Measurements from ENCODE around the gene ING2.

ING2 gene

DNA sequence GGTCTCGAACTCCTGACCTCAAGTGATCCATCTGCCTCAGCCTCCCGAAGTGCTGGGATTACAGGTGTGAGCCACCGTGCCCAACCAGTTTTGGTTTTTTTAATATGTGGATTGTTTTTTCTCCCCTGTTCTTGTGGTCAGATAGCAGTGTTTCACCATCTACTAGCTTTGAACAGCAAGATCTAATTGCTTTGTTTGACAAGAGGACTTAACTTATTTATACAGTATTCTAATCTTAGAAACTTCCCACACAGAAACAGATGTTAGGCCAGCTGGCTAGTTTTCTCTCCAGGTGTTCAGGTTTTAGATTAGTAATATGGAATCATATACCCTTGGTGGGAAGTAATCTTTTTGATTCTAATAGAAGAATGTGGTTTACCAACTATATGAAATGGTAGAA, 12.9 kb downstream of the ING2 start (continued):
- no peak for TF ChIP-seq ZFP3 (tag by site-specific recombination; IDR thresholded peaks at IDR 0.05; ENCODE audit: low read depth)
- TF ChIP-seq ZNF24 (tag by site-specific recombination; IDR thresholded peaks at IDR 0.05) = no peak
- TF ChIP-seq, protein P1, sequence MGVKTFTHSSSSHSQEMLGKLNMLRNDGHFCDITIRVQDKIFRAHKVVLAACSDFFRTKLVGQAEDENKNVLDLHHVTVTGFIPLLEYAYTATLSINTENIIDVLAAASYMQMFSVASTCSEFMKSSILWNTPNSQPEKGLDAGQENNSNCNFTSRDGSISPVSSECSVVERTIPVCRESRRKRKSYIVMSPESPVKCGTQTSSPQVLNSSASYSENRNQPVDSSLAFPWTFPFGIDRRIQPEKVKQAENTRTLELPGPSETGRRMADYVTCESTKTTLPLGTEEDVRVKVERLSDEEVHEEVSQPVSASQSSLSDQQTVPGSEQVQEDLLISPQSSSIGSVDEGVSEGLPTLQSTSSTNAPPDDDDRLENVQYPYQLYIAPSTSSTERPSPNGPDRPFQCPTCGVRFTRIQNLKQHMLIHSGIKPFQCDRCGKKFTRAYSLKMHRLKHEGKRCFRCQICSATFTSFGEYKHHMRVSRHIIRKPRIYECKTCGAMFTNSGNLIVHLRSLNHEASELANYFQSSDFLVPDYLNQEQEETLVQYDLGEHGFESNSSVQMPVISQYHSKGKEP (tag by site-specific recombination; IDR thresholded peaks at IDR 0.05) = no peak
- no peak for TF ChIP-seq ZNF121 (tag by site-specific recombination; IDR thresholded peaks at IDR 0.05)
- no peak for TF ChIP-seq ZSCAN23 (tag by site-specific recombination; IDR thresholded peaks at IDR 0.05)
- TF ChIP-seq ZNF768 (tag by site-specific recombination; IDR thresholded peaks at IDR 0.05) = no peak

DNA sequence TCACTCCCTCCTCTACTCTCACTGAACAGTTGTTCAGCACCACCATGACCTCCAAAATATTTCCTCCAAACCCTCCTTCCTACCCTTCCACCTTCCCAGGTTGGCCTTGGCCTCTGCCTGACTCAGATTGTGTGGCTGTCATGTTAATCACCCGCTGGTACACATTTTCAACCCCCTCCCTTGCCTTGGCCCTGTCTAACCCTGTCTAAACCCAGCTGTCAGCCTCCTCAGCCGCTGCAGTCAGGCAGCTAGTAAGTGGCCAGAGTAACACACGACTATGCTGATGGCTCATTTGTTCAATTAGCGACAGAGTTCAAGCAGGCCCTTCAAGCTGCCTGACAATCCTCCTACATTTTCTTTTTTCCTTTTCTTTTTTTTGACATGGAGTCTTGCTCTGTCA, 18.0 kb downstream of the ING2 start:
- TF ChIP-seq ZBTB21 (tag by site-specific recombination; IDR thresholded peaks at IDR 0.05) (no peak), ZNF529 (tag by site-specific recombination; IDR thresholded peaks at IDR 0.05; ENCODE audit: insufficient replicate concordance) (no peak), BCL11A (tag by site-specific recombination; IDR thresholded peaks at IDR 0.05; ENCODE audit: low read depth) (no peak), ZNF561 (tag by site-specific recombination; IDR thresholded peaks at IDR 0.05; ENCODE audit: borderline replicate concordance) (no peak), ZNF311 (tag by site-specific recombination; IDR thresholded peaks at IDR 0.05; ENCODE audit: borderline replicate concordance) (no peak), ZNF768 (tag by site-specific recombination; IDR thresholded peaks at IDR 0.05) (no peak), ZNF777 (tag by site-specific recombination; IDR thresholded peaks at IDR 0.05; ENCODE audit: borderline replicate concordance) (no peak), ZFP3 (tag by site-specific recombination; IDR thresholded peaks at IDR 0.05; ENCODE audit: low read depth) (no peak), SP7 (tag by site-specific recombination; IDR thresholded peaks at IDR 0.05) (no peak)
- TF ChIP-seq, protein P2, sequence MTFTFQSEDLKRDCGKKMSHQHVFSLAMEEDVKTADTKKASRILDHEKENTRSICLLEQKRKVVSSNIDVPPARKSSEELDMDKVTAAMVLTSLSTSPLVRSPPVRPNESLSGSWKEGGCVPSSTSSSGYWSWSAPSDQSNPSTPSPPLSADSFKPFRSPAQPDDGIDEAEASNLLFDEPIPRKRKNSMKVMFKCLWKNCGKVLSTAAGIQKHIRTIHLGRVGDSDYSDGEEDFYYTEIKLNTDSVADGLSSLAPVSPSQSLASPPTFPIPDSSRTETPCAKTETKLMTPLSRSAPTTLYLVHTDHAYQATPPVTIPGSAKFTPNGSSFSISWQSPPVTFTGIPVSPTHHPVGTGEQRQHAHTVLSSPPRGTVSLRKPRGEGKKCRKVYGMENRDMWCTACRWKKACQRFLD (tag by site-specific recombination; IDR thresholded peaks at IDR 0.05) = no peak
- TF ChIP-seq, protein P3, sequence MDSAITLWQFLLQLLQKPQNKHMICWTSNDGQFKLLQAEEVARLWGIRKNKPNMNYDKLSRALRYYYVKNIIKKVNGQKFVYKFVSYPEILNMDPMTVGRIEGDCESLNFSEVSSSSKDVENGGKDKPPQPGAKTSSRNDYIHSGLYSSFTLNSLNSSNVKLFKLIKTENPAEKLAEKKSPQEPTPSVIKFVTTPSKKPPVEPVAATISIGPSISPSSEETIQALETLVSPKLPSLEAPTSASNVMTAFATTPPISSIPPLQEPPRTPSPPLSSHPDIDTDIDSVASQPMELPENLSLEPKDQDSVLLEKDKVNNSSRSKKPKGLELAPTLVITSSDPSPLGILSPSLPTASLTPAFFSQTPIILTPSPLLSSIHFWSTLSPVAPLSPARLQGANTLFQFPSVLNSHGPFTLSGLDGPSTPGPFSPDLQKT (IDR thresholded peaks at IDR 0.05; ENCODE audit: borderline replicate concordance, low read depth, low read length) = no peak
- Histone ChIP-seq H3K4me1 (ENCODE audit: control insufficient read depth, insufficient read depth, low read length) (no peaks in the 10 kb centered on the region), H3K27ac (ENCODE audit: extremely low read depth, low read depth, low read length) (no peak overlapping the region), H3K4me3 (ENCODE audit: low read depth, low read length) (no peak overlapping the region), H3K9me3 (ENCODE audit: control insufficient read depth, insufficient read depth, low read depth, low read length) (no peaks in the 10 kb centered on the region), H3K36me3 (ENCODE audit: control insufficient read depth in 2 of 2, insufficient read depth in 1 of 2, low read length in 2 of 2) (no peaks in the 10 kb centered on the region)
- CTCF ChIA-PET = no interaction called here
- POLR2A ChIA-PET = no interaction called here

DNA sequence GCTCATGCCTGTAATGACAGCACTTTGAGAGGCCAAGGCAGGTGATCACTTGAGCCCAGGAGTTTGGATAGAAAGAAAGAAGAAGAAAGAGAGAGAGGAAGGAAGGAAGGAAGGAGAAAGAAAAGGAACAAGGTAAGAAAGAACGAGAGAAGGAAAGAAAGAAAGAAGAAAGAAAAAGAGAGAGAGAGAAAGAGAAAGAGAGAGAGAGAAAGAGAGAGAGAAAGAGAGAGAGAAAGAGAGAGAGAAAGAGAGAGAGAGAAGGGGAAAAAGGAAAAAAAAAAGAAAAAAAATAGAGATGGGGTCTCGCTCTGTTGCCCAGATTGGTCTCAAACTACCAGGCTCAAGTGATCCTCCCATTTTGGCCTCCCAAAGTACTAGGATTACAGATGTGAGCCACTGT, 22.5 kb downstream of the ING2 start:
- Histone ChIP-seq H3K27ac (ENCODE audit: extremely low read depth, low read depth, low read length) (no peak overlapping the region), H3K4me3 (ENCODE audit: low read depth, low read length) (no peak overlapping the region), H3K9me3 (ENCODE audit: control insufficient read depth, insufficient read depth, low read depth, low read length) (no peaks in the 10 kb centered on the region), H3K4me1 (ENCODE audit: control insufficient read depth, insufficient read depth, low read length) (no peaks in the 10 kb centered on the region), H3K36me3 (ENCODE audit: control insufficient read depth in 2 of 2, insufficient read depth in 1 of 2, low read length in 2 of 2) (no peaks in the 10 kb centered on the region)
- ChIA-PET CTCF (no interaction called here), POLR2A (no interaction called here)
- TF ChIP-seq ZNF274 (IDR thresholded peaks at IDR 0.05; ENCODE audit: low read length) (no peak), ZNF274 (tag by site-specific recombination; IDR thresholded peaks at IDR 0.05; ENCODE audit: borderline replicate concordance) (no peak), ZNF654 (tag by site-specific recombination; IDR thresholded peaks at IDR 0.05; ENCODE audit: low read depth) (no peak), ZNF776 (tag by site-specific recombination; IDR thresholded peaks at IDR 0.05; ENCODE audit: borderline replicate concordance) (no peak), ZNF596 (tag by site-specific recombination; IDR thresholded peaks at IDR 0.05) (peak; percentile 96), ZNF76 (tag by site-specific recombination; IDR thresholded peaks at IDR 0.05; ENCODE audit: borderline replicate concordance, low read depth) (no peak), ZNF366 (tag by site-specific recombination; conservative IDR thresholded peaks at IDR 0.05) (peak; percentile 60), ZNF529 (tag by site-specific recombination; IDR thresholded peaks at IDR 0.05; ENCODE audit: insufficient replicate concordance) (no peak)
- TF ChIP-seq, protein P4, sequence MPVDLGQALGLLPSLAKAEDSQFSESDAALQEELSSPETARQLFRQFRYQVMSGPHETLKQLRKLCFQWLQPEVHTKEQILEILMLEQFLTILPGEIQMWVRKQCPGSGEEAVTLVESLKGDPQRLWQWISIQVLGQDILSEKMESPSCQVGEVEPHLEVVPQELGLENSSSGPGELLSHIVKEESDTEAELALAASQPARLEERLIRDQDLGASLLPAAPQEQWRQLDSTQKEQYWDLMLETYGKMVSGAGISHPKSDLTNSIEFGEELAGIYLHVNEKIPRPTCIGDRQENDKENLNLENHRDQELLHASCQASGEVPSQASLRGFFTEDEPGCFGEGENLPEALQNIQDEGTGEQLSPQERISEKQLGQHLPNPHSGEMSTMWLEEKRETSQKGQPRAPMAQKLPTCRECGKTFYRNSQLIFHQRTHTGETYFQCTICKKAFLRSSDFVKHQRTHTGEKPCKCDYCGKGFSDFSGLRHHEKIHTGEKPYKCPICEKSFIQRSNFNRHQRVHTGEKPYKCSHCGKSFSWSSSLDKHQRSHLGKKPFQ (tag by site-specific recombination; IDR thresholded peaks at IDR 0.05) = no peak
- TF ChIP-seq, protein P5, sequence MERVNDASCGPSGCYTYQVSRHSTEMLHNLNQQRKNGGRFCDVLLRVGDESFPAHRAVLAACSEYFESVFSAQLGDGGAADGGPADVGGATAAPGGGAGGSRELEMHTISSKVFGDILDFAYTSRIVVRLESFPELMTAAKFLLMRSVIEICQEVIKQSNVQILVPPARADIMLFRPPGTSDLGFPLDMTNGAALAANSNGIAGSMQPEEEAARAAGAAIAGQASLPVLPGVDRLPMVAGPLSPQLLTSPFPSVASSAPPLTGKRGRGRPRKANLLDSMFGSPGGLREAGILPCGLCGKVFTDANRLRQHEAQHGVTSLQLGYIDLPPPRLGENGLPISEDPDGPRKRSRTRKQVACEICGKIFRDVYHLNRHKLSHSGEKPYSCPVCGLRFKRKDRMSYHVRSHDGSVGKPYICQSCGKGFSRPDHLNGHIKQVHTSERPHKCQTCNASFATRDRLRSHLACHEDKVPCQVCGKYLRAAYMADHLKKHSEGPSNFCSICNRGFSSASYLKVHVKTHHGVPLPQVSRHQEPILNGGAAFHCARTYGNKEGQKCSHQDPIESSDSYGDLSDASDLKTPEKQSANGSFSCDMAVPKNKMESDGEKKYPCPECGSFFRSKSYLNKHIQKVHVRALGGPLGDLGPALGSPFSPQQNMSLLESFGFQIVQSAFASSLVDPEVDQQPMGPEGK (tag by site-specific recombination; IDR thresholded peaks at IDR 0.05) = no peak

Data from HEK293 (cell line).